GM18858 (cell line): Measurements from ENCODE around the gene C1orf21.
"Not testable (repeated sequence)": the region's sequence is repeated elsewhere in the genome, so short reads cannot be mapped to it uniquely, and the experiment has no call there.

ENCODE experiments used
- ATAC-seq: cut with Tn5 transposase; IDR thresholded peaks from one replicate; pipeline ENCODE4 v1.9.1; 2021; ENCODE audit not compliant: unreplicated experiment

The C1orf21 gene, protein sequence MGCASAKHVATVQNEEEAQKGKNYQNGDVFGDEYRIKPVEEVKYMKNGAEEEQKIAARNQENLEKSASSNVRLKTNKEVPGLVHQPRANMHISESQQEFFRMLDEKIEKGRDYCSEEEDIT

DNA sequence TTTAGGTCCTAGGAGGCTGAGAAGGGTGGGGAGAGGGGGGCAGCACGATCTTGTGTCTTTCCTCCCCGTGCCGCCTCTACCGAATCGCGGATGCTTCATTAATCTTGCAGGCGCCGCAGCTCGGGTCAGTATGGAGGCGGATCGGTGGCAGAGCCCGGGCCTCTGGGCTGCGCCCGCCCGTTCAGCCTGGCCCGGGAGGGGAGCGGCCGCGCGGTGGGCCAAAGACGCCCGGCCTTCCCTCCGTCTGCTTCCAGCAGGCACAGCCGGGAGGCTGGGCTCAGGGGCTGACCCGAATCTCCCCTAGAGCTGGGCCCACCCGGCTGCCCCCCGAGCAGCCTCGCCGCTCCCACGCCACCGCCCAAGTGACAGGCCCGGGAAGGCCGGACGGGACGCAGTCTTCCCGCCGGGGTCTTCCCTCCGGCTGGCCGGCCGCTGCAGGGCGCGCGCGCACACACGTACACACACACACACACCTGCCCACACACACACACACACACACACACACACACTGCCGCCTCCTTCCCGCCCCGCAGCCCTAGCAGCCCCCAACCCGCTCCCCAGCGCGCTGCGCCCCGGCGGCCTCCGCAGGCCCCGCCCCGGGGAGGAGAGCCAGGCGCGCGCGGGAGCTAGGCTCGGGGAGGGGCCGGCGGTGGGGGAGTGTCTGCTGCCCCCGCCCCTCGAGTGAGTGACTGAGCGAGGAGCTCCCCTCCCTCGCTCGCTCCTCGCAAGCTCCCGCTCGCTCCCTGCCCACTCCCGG lies at the start of gene C1orf21:
TSS of gene C1orf21 (plus strand) at position 718 of the 757 bp plus-strand sequence. CDS start 90,481 bp downstream, outside the sequence.
- peak; percentile 66 for ATAC-seq

DNA sequence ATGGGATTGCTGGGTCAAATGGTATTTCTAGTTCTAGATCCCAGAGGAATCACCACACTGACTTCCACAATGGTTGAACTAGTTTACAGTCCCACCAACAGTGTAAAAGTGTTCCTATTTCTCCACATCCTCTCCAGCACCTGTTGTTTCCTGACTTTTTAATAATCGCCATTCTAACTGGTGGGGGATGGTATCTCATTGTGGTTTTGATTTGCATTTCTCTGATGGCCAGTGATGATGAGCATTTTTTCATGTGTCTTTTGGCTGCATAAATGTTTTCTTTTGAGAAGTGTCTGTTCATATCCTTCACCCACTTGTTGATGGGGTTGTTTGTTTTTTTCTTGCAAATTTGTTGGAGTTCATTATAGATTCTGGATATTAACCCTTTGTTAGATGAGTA lies 49.0 kb upstream of the C1orf21 start:
- not testable (repeated sequence) for ATAC-seq

DNA sequence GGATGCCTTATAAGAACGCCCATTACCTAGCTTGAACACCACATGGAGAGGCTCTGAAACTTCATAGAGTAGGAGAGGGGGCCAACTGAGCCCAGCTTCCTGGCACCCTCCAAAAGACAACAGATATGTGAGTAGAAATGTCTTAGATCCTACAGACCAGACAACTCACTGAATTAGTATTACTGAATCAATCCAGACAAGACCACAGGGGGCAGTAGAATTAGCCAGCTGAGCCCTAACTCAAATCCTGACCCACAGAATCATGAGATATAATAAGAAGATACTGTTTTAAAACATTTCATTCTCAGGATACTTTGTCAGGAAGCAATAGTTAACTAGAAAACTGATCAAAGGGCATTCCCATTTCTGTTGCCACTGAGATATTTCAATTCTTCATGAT lies 45.8 kb upstream of the C1orf21 start:
- no peak for ATAC-seq

DNA sequence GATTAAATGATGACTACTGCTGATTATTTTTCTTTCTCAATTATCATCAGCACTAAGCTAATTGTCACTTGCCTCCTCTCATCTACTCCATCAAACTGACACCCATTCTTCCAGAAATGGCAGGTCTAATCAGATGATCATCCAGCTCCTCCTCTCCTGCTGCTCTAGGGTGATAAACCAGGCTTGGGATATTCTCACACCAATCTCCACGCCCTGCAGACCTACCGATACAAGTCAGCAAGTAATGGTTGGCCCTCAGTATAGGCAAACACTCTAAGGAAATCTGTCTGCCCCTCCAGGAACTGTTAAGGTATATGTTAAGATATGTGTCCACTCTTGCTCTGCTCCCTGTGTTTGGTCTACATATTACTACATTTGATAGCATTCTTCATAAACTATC lies 36.3 kb upstream of the C1orf21 start:
- ATAC-seq, result no peak

DNA sequence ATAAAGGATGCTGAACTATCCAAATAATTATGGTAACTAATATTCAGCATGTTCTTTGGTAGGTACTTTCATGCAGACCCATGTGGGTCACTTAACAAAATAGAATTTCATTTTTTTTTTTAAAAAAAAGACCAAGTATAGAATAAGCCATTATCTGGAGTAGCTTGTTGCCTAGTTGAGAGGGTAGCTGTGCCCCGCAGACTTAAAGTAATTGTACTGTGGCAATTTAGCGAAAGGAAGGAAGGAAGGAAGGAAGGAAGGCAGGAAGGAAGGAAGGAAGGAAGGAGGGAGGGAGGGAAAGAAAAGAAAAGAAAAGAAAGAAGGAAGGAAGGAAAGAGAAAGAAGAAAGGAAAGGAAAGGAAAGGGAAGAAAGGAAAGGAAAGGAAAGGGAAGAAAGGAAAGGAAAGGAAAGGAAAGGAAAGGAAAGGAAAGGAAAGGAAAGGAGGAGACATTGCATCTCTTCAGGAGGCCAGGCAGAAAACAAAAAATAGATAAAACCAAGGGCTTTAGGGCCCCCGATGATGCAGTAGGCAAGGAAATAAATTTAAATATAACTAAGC lies 35.3 kb upstream of the C1orf21 start:
- no peak for ATAC-seq

DNA sequence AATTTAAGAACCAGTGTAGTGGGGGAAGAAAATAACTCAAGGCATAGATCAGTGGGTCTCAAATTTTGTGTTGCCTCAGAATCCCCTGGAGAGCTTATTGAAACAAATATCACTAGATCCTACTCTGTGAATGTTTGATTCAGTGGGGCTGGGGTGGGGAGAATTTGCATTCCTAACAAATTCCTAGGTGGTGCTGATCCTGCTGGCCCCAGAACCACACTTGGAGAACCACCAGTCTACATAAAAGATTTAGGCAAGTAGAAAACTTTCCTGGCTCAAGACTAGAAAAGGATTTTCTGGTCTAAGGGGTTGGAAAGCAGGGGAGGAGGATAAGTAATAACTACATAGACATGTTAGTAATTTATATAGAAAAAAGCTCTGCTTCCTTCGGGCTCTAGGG lies 34.1 kb upstream of the C1orf21 start:
- no peak for ATAC-seq

DNA sequence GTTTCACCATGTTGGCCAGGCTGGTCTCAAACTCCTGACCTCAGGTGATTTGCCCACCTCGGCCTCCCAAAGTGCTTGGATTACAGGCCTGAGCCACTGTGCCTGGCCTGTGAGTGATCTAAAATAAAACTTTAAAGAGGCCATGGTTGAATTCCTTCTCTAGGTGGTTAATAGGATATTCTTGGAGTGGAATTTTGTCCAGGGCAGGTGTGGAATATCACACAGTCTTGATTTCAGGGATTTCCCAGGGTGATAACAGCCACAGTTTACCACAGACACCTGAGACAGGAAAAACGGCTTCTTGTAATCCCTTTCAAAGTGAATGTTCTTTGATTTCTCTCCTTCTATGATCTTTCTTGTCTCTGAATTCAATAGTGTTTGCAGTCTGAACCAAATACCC lies 32.1 kb upstream of the C1orf21 start:
- ATAC-seq, result no peak

DNA sequence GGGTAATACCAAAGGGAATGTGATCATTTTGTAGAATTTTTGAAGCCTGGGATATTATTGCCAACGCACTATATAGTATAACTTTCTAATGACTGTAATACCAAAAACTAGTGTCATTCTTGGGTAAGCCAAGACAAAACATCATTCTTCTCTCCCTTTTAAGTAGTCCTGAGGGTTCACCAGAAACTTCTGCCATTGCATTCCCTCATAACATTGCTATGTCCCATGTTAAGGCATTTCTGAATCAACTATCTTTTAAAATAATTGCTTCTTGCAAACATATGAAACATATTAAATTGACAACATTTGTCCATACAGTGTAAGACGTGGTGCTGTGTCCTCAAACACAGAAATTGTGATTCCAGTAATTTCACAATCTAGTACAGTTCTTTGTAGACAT lies 29.9 kb upstream of the C1orf21 start:
- no peak for ATAC-seq

DNA sequence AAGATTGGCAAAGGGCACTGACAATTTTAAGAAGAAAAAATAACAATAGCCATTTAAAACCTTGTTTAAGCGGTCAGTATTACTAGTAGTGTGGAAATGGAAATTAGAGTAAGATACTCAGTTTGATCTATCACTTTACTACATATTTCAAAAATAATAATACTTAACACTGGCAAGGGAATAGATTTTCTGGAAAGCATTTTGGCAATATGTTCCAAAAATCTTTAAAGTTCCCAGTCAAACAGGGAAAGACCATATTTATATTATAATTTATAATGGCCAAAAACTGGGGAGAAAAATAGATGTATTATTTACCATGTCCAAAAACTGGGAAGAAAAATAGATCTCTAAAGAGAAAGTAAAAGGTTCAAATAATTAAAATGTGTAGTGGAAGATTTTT lies 28.6 kb upstream of the C1orf21 start:
- no peak for ATAC-seq

DNA sequence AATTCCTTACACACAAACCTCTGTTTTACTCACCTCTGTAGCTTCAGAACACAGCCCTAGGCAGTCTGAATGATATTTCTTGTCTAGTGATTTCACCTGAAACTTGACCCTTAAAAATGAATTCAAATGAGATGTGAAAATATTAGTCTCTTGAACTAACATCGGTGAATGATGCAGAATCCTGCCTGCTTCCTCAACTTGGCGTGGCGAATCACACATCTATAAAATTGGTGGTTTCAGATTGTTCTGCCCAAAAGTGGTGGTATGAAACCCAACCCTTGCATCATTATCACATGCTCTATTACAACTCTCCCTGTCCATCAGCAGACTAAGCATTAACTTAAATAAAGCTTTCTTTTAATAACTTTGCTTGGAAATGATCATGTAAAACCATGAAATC lies 26.9 kb upstream of the C1orf21 start:
- no peak for ATAC-seq

DNA sequence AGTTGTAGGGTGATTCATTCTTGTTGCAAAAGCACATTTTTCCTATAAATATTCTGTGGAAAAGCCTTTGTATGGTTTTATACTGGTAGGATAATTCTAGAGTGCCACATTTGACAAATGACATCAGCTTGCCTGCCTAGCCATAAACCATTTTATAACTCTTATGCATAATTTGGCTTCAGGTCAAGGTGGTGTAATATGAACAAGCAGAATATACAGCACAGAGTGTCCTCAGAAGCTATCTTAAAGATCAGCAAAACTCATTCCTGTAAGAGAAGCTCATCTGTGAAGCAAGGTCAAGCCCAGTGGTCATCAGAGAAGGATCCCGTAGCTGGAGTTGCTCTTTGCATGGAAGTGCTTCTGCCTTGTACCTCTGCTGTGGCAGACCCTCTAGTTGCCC lies 24.0 kb upstream of the C1orf21 start:
- no peak for ATAC-seq

DNA sequence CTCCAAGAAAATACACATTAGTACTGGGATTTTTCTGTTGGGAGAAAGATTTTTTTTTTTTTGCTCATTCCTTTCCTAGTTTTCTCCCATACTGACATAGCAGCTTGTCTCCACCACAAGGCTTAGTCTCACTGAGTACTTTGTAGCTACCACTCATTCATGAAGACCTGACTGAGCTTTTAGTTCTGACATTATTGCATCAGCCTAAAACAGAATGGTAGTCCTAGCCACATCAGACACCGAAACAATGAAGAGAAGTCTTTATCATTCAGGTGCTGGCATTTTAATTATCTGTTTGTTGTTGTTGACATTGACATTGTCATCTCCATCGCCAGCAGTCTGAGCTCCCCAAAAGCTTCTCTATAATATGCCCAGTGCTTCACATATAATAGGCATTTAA lies 21.1 kb upstream of the C1orf21 start:
- ATAC-seq, result no peak

DNA sequence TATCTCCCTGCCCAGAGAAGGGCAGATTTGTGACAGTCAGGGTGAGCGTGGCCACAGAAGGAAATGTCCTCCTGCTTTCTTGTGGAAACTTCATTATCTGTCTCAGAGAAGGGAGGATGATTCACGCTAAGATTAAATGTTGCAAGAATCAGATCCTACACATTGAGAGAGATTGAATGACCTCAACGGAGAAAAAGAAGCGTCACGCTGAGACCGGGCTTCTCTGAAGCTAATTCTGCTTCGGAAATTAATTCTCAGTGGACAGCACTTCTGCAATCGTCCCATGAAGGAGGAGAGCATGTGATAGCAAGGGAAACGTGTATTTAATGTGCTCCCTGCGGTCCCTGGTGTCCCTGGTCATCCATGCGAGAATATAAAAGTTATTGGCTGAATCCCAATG lies 19.8 kb upstream of the C1orf21 start:
- no peak for ATAC-seq

DNA sequence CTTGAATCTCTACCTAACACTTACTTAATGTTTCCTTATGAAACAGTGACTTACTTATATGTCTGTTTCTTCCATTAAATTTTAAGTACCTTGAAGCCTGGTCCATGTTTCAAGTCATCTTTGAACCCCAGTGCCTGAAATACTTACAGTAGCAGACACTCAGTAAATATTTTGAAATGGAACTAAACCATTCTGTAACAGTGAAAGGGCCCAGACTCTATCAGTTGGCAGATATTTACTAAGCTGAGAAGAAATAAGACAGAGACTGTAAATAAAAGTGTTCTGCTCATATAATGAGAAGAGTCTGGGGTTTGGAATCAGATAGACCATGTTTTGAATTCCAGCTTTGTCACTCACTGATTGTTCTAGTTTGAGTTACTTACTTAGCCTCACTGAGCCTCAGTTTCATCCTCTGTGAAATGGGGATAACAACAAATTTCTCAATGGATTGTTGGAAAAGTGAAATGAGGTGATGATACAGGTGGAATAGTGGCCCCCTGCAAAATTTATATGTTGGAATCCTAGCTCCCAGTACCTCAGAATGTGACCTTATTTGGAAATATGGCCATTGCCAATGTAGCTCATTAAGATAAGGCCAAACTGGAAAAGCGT lies 19.3 kb upstream of the C1orf21 start:
- no peak for ATAC-seq

DNA sequence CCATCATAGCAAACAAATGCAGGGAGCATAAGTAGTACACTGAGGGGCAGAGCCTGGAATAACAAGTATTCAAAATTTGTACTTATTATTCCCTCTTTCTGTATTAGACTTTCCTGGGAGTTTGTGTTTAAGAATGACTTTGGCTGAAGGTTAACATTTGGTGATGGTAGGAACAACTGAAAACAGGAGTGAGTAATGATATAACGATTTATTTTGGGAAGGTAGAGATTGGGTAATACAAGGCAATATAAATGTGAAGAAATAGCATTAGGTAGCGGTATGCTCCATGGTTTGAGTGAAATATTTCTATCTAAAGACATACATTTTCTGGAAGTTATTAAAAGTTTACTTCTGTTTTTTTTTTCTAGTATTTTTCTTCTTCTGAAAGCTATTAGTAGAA lies 18.5 kb upstream of the C1orf21 start:
- ATAC-seq, result no peak

DNA sequence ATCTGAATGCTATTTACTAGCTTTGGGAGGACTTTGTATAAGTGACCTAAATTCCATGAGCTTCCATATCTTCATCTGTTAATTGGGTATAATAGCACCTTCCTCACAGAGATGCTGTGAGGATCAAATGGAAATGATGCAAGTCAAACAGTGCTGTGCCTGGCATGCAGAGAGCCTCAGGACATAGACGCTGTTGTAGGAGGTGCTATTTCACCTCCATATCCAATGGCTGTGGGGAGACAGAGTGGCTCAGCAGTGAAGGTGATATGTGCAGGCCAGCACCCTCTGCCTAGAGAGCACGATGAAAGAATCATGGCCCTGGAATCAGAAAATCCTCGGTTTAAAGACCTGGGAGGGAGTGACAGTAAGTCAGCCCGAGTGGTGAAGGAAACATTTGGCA lies 16.0 kb upstream of the C1orf21 start:
- ATAC-seq, result no peak

DNA sequence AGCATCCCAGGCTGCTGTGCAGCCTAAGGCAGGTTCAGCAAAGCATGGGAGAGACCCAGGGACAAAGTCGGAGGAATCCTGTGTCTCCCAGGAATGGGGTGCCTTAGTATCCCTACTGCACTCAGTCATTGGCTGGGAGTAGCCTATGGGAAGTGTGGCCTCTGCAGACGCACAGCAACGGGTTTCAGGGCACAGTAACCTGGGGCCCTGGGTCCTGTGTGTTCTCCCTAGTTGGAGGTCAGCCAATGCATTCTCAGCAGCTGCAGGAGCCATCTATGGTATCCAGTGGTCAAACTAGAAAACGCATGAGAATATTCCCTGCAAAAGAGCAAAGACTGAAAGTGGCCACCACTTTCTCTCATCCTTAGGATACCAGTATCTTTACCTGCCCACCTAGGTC lies 13.7 kb upstream of the C1orf21 start:
- ATAC-seq, result no peak

DNA sequence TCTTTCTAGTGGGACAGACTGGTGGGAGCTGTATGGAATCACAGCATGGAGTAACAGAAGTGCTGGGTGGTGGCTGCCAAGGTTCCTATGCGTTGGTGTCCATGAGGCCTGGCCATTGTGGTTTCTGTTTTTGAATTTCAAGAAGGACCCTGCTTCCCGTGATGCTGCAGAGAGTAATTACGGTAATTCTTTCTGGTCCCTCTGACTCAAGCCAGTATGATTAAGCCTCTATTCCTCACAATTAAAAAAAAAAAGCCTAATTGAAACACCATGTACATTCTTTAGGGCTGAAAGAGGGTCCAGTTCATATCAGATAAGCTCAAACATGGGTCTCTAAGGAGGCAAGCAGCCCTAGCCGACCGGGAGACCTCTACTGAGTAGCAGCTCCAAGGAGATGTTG lies 10.5 kb upstream of the C1orf21 start:
- ATAC-seq, result no peak

DNA sequence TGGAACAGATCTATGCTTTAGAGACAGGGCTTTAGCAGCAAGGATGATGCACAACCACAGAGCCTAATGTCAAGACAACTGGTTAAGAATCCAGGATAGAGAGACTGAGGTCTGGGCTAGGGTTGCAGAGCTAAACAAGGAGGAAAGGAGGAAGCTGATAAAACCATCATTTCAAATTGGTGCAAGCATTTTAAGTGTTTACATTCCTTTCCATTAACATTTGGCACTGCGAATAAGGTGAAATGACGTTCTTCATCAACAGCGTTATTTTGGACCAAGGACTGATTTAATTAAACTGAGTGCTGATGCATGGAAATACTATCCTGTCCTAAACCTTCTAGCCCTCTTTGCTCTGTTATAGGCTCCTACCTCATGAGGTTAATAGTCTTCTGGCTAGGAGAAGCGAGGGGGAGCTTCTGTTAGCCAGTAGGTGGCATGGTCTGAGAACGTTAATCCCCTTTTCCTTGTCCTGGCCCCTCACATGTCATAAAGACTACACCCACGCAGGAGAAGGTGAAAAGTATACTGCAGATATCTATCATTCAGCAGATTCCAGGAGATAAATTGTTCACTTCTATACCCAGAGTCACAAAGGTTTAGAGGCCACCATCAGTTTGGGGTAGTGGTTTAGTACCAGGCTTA lies 7.6 kb upstream of the C1orf21 start:
- ATAC-seq, result no peak

DNA sequence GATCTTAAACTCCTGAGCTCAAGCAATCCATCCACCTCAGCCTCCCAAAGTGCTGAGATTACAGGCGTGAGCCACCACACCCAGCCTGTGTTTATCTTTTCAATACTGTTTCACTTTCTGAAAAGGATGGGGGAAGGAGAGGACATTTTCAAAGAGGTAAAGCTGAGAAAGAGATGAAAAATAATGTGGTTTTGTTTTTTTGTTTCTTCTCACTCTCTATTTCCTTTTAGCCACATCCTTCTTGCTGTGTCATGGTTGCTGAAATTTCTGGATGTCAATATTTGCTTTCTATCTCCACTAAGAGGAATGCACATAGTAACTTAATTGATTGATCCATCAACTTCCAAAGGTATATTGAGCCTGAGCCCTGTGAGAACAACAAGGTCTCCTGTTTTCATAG lies 6.4 kb upstream of the C1orf21 start:
- ATAC-seq, result no peak

DNA sequence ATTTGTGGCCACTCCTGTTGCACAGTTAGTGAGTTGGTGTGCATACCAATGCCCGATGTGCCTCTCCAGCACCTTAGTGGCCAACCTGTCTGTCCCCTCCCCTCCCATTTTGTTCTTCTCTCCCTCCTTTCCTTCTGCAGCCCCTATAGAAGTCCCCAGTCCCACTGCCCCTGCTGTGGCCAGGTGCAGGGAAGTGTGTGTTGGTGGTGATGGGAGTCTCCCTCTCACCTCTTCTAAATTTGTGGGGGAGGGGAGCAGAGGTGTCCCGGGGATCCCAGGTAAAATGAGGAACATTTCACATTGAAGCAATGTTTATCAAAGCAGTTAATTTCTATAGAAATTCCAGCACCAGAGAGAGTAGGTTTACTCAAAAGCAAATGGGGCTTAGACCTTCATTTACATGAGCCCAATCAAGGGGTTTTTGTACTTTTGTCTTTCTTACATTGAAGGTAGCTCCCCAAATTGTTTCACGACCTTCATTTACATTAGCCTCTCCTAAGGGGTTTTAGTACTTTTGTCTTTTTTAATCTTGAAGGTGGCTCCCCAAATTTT lies 3.0 kb upstream of the C1orf21 start:
- no peak for ATAC-seq
